ENCODE measurements around the gene PCBD2. TPM values are rescaled to one million over a fixed set of nuclear protein-coding genes. Genes with fewer than 3 reads are reported as not detected.

Gene PCBD2
- total and polyA plus RNA-seq, 2 donors: 5.9 to 6.8 TPM

DNA sequence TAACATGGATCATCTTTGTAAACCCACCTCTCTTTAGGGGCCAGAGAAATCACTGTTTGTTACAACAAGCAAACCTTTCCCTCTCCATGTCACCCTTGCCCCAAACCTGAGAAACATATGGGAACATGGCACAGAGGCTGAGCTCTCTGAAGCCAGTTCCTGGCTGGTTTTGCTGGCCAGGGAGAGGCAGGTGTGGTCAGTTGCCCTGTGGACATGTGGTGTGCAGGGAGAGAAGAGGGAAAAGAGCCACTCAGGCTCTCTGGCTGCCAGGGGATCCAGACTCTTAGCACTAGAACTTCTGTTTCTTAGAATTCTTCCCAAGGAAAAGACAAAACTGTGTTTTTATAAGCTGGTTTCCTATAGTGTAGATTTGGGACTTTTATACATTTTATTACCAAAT is 58.2 kb downstream of the PCBD2 start:
- no peaks in the 10 kb centered on the region for H3K9me3 ChIP-seq (ENCODE audit: control insufficient read depth in 2 of 2, insufficient read depth in 1 of 2, low read length in 1 of 2)
- no peaks in the 10 kb centered on the region for H3K27me3 ChIP-seq (ENCODE audit: control insufficient read depth in 2 of 2, insufficient read depth in 1 of 2, low read length in 1 of 2)
- peaks cover 0 to 16% of the 10 kb centered on the region in 2 donors for H3K4me1 ChIP-seq (ENCODE audit: control insufficient read depth in 2 of 2, insufficient read depth in 2 of 2, low read length in 2 of 2)
- no peak for DNase-seq (ENCODE audit: low read depth in 6 of 9, low spot score in 9 of 9)
- peaks cover 2 to 6% of the 10 kb centered on the region in 2 donors for H3K36me3 ChIP-seq (ENCODE audit: control insufficient read depth in 2 of 2, insufficient read depth in 2 of 2, low read length in 1 of 2)
- no peak overlapping the region for H3K4me3 ChIP-seq (ENCODE audit: low read length in 2 of 2)
- no peak overlapping the region for H3K27ac ChIP-seq (ENCODE audit: low read depth in 1 of 2, low read length in 1 of 2)

DNA sequence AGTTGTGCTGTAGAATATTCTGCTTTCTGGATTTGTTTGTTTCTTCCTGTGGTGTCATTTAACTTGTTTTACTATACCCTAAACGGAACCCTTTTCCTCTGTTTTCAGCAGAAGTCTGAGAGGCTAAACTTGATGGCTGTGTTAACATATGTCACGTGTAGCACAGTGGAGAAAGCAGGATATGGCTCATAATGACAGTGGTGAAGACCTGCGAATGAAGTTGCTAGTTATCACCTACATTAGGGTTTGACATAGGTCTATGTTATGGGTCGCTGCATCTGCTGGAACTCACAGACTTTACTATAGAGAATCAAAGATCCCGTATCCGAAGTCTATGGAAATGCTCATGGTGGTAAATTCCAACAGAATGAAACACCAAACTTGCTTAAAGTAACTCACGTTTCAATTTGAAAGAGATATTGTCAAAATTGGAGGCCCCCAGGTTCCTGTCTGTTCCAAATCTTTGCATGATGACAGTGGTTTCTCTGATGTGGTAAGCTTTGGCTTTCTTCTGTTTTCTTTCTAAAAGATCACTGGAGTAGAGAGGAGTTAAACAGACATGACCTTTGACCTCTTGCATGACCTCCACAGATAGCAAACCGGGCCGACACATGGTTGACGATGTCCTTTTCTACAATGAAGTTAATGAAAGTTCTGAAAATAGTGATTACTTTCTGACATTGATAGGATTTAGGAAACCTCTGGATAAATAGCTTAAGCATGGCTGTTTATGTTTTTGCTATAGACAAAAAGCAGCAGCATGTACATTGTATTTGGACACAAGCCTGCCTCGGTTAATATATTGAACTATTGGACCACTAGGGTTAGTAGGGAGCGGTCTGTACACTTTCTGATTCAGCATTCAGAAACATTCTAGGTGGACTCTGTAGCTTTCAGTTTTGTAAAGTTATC is 59.7 kb downstream of the PCBD2 start:
- peaks cover 2 to 6% of the 10 kb centered on the region in 2 donors for H3K36me3 ChIP-seq (ENCODE audit: control insufficient read depth in 2 of 2, insufficient read depth in 2 of 2, low read length in 1 of 2)

DNA sequence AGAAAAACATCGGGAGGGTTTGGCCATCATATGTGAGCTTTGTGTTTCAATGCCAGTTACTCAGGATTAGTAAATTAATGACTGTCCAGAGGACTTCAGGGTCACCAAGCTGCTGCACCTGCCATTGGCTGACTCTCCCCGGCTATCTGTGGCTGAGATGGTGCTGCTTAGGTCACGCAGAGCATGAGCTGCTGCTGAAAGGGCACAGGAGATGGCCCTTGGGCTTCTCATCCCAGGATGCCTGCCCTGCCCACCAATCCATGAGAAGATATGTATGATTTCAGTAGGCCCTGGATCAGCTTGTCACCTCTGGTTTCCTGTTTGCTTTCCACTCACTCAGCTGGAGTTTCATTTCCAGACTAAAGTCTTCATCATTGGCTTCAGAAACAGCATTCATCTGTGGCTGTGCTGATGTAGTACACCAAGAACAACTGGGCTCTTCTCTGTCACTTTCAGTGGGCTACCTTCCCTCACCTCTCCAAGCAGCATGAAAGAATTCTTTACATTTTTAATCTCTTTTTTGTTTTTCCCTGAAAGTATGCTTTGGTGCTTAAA is 60.4 kb downstream of the PCBD2 start:
- WGBS: 99% methylated on average over 3 of the region's 3 CpGs
- H3K27me3 ChIP-seq (ENCODE audit: control insufficient read depth in 2 of 2, insufficient read depth in 1 of 2, low read length in 1 of 2): no peaks in the 10 kb centered on the region

More for the DNA sequence above, 59.7 kb downstream of the PCBD2 start:
- H3K4me3 ChIP-seq (ENCODE audit: low read length in 2 of 2): no peak overlapping the region
- DNase-seq (ENCODE audit: low read depth in 6 of 9, low spot score in 9 of 9): peak in 7 of 9 donors; percentile 28 to 79 (median 44)
- 81% methylated on average over 12 of the region's 12 CpGs for WGBS
- H3K4me1 ChIP-seq (ENCODE audit: control insufficient read depth in 2 of 2, insufficient read depth in 2 of 2, low read length in 2 of 2): peaks cover 0 to 16% of the 10 kb centered on the region in 2 donors
- no peaks in the 10 kb centered on the region for H3K27me3 ChIP-seq (ENCODE audit: control insufficient read depth in 2 of 2, insufficient read depth in 1 of 2, low read length in 1 of 2)
- H3K27ac ChIP-seq (ENCODE audit: low read depth in 1 of 2, low read length in 1 of 2): no peak overlapping the region
- no peaks in the 10 kb centered on the region for H3K9me3 ChIP-seq (ENCODE audit: control insufficient read depth in 2 of 2, insufficient read depth in 1 of 2, low read length in 1 of 2)

DNA sequence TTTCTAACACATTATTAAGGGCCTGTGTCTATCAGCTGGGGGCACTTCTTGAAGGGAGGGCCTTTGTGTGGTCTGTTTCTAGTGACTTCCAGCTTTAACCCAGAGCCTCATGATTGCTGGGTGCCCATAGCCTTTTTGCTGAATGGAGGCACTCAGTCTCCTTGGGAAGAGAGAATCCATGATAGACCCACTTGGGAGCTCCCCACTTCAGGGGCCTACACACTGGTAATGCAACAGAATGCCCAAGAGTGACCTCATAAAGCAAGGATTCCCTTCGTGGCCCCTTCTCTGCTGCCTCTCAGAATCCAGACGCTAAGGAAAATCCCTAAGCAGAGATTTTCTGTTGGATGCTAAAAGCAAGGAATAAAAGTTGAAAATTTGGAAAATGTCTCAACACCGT is 62.7 kb downstream of the PCBD2 start, which contains the start of gene CATSPER3:
Gene CATSPER3, plus strand, starts transcription at position 301 of the 400 bp plus-strand sequence. Its CDS starts 85 bp downstream, at position 386.
- Histone ChIP-seq H3K4me3 (ENCODE audit: low read length in 2 of 2) (no peak within 1 kb of the TSS), H3K9me3 (ENCODE audit: control insufficient read depth in 2 of 2, insufficient read depth in 1 of 2, low read length in 1 of 2) (no peaks in the 10 kb centered on the region), H3K36me3 (ENCODE audit: control insufficient read depth in 2 of 2, insufficient read depth in 2 of 2, low read length in 1 of 2) (peaks cover 2 to 3% of the 10 kb centered on the region in 2 donors), H3K4me1 (ENCODE audit: control insufficient read depth in 2 of 2, insufficient read depth in 2 of 2, low read length in 2 of 2) (peaks cover 0 to 16% of the 10 kb centered on the region in 2 donors), H3K27ac (ENCODE audit: low read depth in 1 of 2, low read length in 1 of 2) (no peak within 1 kb of the TSS), H3K27me3 (ENCODE audit: control insufficient read depth in 2 of 2, insufficient read depth in 1 of 2, low read length in 1 of 2) (no peaks in the 10 kb centered on the region)
- 96% methylated on average over 3 of the region's 3 CpGs for WGBS
- no peak for DNase-seq (ENCODE audit: low read depth in 6 of 9, low spot score in 9 of 9)

More for the DNA sequence above, 60.4 kb downstream of the PCBD2 start:
- DNase-seq (ENCODE audit: low read depth in 6 of 9, low spot score in 9 of 9): no peak
- Histone ChIP-seq H3K4me1 (ENCODE audit: control insufficient read depth in 2 of 2, insufficient read depth in 2 of 2, low read length in 2 of 2) (peaks cover 0 to 16% of the 10 kb centered on the region in 2 donors), H3K27ac (ENCODE audit: low read depth in 1 of 2, low read length in 1 of 2) (no peak overlapping the region), H3K9me3 (ENCODE audit: control insufficient read depth in 2 of 2, insufficient read depth in 1 of 2, low read length in 1 of 2) (no peaks in the 10 kb centered on the region), H3K36me3 (ENCODE audit: control insufficient read depth in 2 of 2, insufficient read depth in 2 of 2, low read length in 1 of 2) (peaks cover 2 to 6% of the 10 kb centered on the region in 2 donors), H3K4me3 (ENCODE audit: low read length in 2 of 2) (no peak overlapping the region)

DNA sequence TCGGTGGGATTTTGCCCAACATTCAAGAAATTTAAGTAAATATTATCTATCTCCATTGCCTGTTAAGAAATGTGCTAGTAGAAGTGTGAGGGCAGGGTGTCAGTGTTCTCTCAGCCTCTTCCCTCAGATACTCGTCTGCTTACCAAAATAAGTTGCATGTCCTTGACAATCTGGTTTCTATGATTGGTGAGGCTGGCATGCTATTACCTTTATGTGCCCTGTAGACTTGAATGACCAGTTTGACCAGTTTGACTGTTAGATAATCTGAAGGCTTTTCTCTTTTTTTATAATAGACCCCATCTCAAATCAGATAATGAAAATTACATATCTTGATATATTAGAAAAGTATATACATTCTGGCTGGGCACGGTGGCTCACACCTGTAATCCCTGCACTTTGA is 63.1 kb downstream of the PCBD2 start:
- DNase-seq (ENCODE audit: low read depth in 6 of 9, low spot score in 9 of 9): no peak
- Histone ChIP-seq H3K4me1 (ENCODE audit: control insufficient read depth in 2 of 2, insufficient read depth in 2 of 2, low read length in 2 of 2) (peaks cover 0 to 16% of the 10 kb centered on the region in 2 donors), H3K27me3 (ENCODE audit: control insufficient read depth in 2 of 2, insufficient read depth in 1 of 2, low read length in 1 of 2) (no peaks in the 10 kb centered on the region), H3K27ac (ENCODE audit: low read depth in 1 of 2, low read length in 1 of 2) (no peak overlapping the region), H3K9me3 (ENCODE audit: control insufficient read depth in 2 of 2, insufficient read depth in 1 of 2, low read length in 1 of 2) (no peaks in the 10 kb centered on the region), H3K36me3 (ENCODE audit: control insufficient read depth in 2 of 2, insufficient read depth in 2 of 2, low read length in 1 of 2) (peaks cover 2 to 3% of the 10 kb centered on the region in 2 donors), H3K4me3 (ENCODE audit: low read length in 2 of 2) (no peak overlapping the region)
- 99% methylated on average over 3 of the region's 3 CpGs for WGBS

DNA sequence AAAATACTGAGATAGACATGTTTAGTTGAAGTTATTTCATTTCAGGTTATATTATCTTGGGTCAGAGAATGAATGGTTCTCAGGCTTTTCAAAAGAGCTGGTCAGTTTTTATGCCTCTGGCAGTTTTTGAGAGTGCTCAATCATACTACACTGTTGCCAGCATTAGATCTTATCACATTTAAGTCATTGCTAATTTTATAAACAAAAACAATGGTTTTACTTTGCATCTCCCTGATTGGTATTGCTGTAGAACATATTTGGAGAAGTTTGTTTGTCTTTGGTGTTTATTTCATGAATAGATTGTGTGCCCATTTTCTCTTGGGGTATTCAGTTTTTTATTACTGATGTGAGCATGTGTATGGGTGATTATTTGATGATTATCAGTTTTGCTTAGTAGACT is 64.2 kb downstream of the PCBD2 start:
- no peaks in the 10 kb centered on the region for H3K27me3 ChIP-seq (ENCODE audit: control insufficient read depth in 2 of 2, insufficient read depth in 1 of 2, low read length in 1 of 2)
- no peak overlapping the region for H3K4me3 ChIP-seq (ENCODE audit: low read length in 2 of 2)
- H3K4me1 ChIP-seq (ENCODE audit: control insufficient read depth in 2 of 2, insufficient read depth in 2 of 2, low read length in 2 of 2): peaks cover 0 to 12% of the 10 kb centered on the region in 2 donors
- no peak overlapping the region for H3K27ac ChIP-seq (ENCODE audit: low read depth in 1 of 2, low read length in 1 of 2)
- DNase-seq (ENCODE audit: low read depth in 6 of 9, low spot score in 9 of 9): no peak
- H3K9me3 ChIP-seq (ENCODE audit: control insufficient read depth in 2 of 2, insufficient read depth in 1 of 2, low read length in 1 of 2): no peaks in the 10 kb centered on the region
- H3K36me3 ChIP-seq (ENCODE audit: control insufficient read depth in 2 of 2, insufficient read depth in 2 of 2, low read length in 1 of 2): peaks cover 2 to 3% of the 10 kb centered on the region in 2 donors

DNA sequence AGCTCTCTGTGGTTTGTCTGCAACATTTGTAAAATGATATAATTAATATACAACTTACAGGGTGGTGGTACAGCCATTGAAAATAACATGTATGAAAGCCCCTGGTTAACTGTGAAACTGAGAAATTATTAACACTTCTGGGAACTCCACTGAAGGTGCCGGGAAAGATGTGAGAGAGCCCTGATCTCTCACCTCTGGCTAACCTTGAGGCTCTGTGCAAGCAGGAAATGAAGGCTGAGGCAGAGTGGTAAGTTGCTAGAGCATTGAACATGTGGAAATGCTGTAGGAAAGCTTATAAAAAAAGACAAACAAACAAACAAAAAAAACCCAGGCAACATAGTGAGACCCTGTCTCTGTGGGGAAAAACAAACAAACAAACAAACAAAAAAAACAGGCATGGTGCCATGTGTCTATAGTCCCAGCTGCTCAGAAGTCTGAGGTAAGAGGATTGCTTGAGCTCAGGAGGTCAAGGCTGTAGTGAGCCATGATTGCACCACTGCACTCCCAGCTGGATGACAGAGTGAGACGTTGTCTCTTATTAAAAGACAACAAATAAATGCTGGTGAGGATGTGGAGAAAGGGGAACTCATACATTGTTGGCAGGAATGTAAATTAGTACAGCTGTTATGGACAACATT is 70.3 kb downstream of the PCBD2 start:
- Histone ChIP-seq H3K4me3 (ENCODE audit: low read length in 2 of 2) (no peak overlapping the region), H3K4me1 (ENCODE audit: control insufficient read depth in 2 of 2, insufficient read depth in 2 of 2, low read length in 2 of 2) (no peaks in the 10 kb centered on the region), H3K9me3 (ENCODE audit: control insufficient read depth in 2 of 2, insufficient read depth in 1 of 2, low read length in 1 of 2) (peaks cover 0 to 13% of the 10 kb centered on the region in 2 donors), H3K27ac (ENCODE audit: low read depth in 1 of 2, low read length in 1 of 2) (no peak overlapping the region), H3K36me3 (ENCODE audit: control insufficient read depth in 2 of 2, insufficient read depth in 2 of 2, low read length in 1 of 2) (peaks cover 0 to 3% of the 10 kb centered on the region in 2 donors), H3K27me3 (ENCODE audit: control insufficient read depth in 2 of 2, insufficient read depth in 1 of 2, low read length in 1 of 2) (no peaks in the 10 kb centered on the region)
- no peak for DNase-seq (ENCODE audit: low read depth in 6 of 9, low spot score in 9 of 9)
- WGBS: 70% methylated on average over 2 of the region's 2 CpGs

DNA sequence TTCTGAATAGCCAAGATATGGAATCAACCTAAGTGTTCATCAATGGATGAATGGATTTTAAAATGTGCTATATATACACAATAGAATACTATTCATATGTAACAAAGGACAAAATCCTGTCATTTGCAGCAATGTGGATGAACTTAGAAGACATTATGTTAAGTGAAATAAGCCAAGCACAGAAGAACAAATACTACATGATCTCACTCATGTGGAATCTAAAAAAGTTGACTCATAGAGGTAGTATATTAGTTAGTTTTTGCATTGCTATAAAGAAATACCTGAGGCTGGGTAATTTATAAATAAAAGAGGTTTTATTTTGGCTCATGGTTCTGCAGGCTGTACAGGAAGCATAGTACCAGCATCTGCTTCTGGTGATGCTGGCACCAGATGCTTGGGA is 70.9 kb downstream of the PCBD2 start:
- Histone ChIP-seq H3K4me3 (ENCODE audit: low read length in 2 of 2) (no peak overlapping the region), H3K36me3 (ENCODE audit: control insufficient read depth in 2 of 2, insufficient read depth in 2 of 2, low read length in 1 of 2) (no peaks in the 10 kb centered on the region), H3K27me3 (ENCODE audit: control insufficient read depth in 2 of 2, insufficient read depth in 1 of 2, low read length in 1 of 2) (no peaks in the 10 kb centered on the region), H3K4me1 (ENCODE audit: control insufficient read depth in 2 of 2, insufficient read depth in 2 of 2, low read length in 2 of 2) (no peaks in the 10 kb centered on the region), H3K9me3 (ENCODE audit: control insufficient read depth in 2 of 2, insufficient read depth in 1 of 2, low read length in 1 of 2) (peaks cover 0 to 13% of the 10 kb centered on the region in 2 donors), H3K27ac (ENCODE audit: low read depth in 1 of 2, low read length in 1 of 2) (no peak overlapping the region)
- no peak for DNase-seq (ENCODE audit: low read depth in 6 of 9, low spot score in 9 of 9)

DNA sequence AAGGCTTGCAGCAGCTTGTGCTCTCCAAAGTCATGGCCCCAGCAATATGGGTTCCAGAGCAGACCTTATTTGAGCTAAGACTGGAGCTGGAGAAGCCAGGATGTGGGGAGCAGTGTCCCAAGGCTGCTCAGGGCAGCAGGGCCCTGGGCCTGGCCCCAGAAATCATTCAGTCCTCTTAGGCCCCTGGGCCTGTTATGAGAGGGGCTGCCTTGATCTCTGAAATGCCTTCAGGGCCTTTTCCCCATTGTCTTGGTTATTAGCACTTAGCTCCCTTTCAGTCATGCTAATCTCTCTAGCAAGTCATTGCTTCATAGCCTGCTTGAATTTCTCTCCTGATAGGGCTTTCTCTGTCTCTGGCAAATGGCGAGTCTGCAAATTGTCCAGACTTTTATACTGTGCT is 71.9 kb downstream of the PCBD2 start:
- no peak for DNase-seq (ENCODE audit: low read depth in 6 of 9, low spot score in 9 of 9)
- Histone ChIP-seq H3K4me3 (ENCODE audit: low read length in 2 of 2) (no peak overlapping the region), H3K36me3 (ENCODE audit: control insufficient read depth in 2 of 2, insufficient read depth in 2 of 2, low read length in 1 of 2) (no peaks in the 10 kb centered on the region), H3K4me1 (ENCODE audit: control insufficient read depth in 2 of 2, insufficient read depth in 2 of 2, low read length in 2 of 2) (no peaks in the 10 kb centered on the region), H3K9me3 (ENCODE audit: control insufficient read depth in 2 of 2, insufficient read depth in 1 of 2, low read length in 1 of 2) (peaks cover 0 to 16% of the 10 kb centered on the region in 2 donors), H3K27ac (ENCODE audit: low read depth in 1 of 2, low read length in 1 of 2) (no peak overlapping the region), H3K27me3 (ENCODE audit: control insufficient read depth in 2 of 2, insufficient read depth in 1 of 2, low read length in 1 of 2) (no peaks in the 10 kb centered on the region)
- 100% methylated on average over 1 of the region's 1 CpG for WGBS
